IMR-90 (cell line): ENCODE data around the gene GALM. TPM values are rescaled to one million over a fixed set of nuclear protein-coding genes. Genes with fewer than 3 reads are reported as not detected.

Source experiments
- ATAC-seq: fragments of 200-7000 bp; cut with Tn5 transposase; 2 replicates; pipeline ENCODE4 v1.9.1; 2020; ENCODE audit warnings: low read depth, mild to moderate bottlenecking, moderate library complexity
- BruUV-seq: library from RNA; stranded (reverse); fragments of 400-500 nt; replicated peaks from 2 replicates; lab custom pipeline; 2021; lab: Mats Ljungman, UMichigan
- CTCF ChIA-PET: fragments of 300-600 bp; formaldehyde crosslinking; extraction: SDS; loops from one replicate; lab custom pipeline; 2021; ENCODE audit warnings: antibody characterized with exemption; lab: Yijun Ruan, JAX
- POLR2A ChIA-PET: fragments of 300-600 bp; sonication (Branson Sonifier 250); formaldehyde crosslinking; loops from one replicate; lab custom pipeline; 2022; ENCODE audit warnings: antibody characterized with exemption; ENCODE audit not compliant: unreplicated experiment; lab: Charles Lee
- DNase-seq: peaks from one replicate; pipeline ENCODE4 v3.0.0; 2013
- H2AFZ ChIP-seq: replicated peaks from 2 replicates; pipeline ENCODE3; 2013; ENCODE audit warnings: low read length, mild to moderate bottlenecking; ENCODE audit not compliant: poor library complexity
- H2AK5ac ChIP-seq: 2 replicates; pipeline ENCODE4 v1.6.1; 2013; ENCODE audit warnings: low read depth, low read length, inconsistent platforms
- H2AK9ac ChIP-seq: replicated peaks from 2 replicates; pipeline ENCODE3; 2013; ENCODE audit warnings: mild to moderate bottlenecking, low read depth, low read length, moderate library complexity; ENCODE audit not compliant: poor library complexity
- H2BK120ac ChIP-seq: 2 replicates; pipeline ENCODE4 v1.6.1; 2013; ENCODE audit warnings: low read depth, low read length, inconsistent platforms
- H2BK15ac ChIP-seq: 3 replicates; pipeline ENCODE4 v1.6.1; 2013; ENCODE audit warnings: low read depth, low read length, inconsistent platforms
- H2BK20ac ChIP-seq: 2 replicates; pipeline ENCODE4 v1.6.1; 2013; ENCODE audit warnings: low read depth, mild to moderate bottlenecking, inconsistent platforms, low read length, moderate library complexity
- H2BK5ac ChIP-seq: 2 replicates; pipeline ENCODE4 v1.6.1; 2013; ENCODE audit warnings: mild to moderate bottlenecking, low read depth, low read length, inconsistent platforms; ENCODE audit not compliant: poor library complexity, severe bottlenecking
- H3K14ac ChIP-seq: replicated peaks from 2 replicates; pipeline ENCODE4 v1.6.1; 2013; ENCODE audit warnings: low read depth, low read length, inconsistent platforms
- H3K18ac ChIP-seq: 2 replicates; pipeline ENCODE4 v1.6.1; 2013; ENCODE audit warnings: low read depth, low read length, control low read depth
- H3K23ac ChIP-seq: 2 replicates; pipeline ENCODE4 v1.6.1; 2013; ENCODE audit warnings: low read depth, low read length, inconsistent platforms
- H3K27ac ChIP-seq: 2 replicates; pipeline ENCODE4 v1.5.1; 2013; ENCODE audit warnings: mild to moderate bottlenecking, control low read depth, low read length; ENCODE audit not compliant: insufficient read depth
- H3K27me3 ChIP-seq: 2 replicates; pipeline ENCODE4 v1.6.1; 2013; ENCODE audit warnings: low read length; ENCODE audit not compliant: control insufficient read depth, insufficient read depth
- H3K36me3 ChIP-seq: 2 replicates; pipeline ENCODE4 v1.6.1; 2013; ENCODE audit warnings: low read length, mixed read lengths; ENCODE audit not compliant: control insufficient read depth, insufficient read depth
- H3K4ac ChIP-seq: 2 replicates; pipeline ENCODE4 v1.6.1; 2013; ENCODE audit warnings: low read depth, low read length, inconsistent platforms
- H3K4me1 ChIP-seq: 2 replicates; pipeline ENCODE4 v1.6.1; 2013; ENCODE audit warnings: low read length, mixed read lengths; ENCODE audit not compliant: control insufficient read depth, insufficient read depth
- H3K4me2 ChIP-seq: 2 replicates; pipeline ENCODE4 v1.6.1; 2013; ENCODE audit warnings: low read depth, mild to moderate bottlenecking, control low read depth, low read length, moderate library complexity
- H3K4me3 ChIP-seq: 2 replicates; pipeline ENCODE4 v1.5.1; 2013; ENCODE audit warnings: low read depth, mild to moderate bottlenecking, control low read depth, low read length, moderate library complexity; ENCODE audit not compliant: insufficient read depth
- H3K56ac ChIP-seq: 2 replicates; pipeline ENCODE4 v1.6.1; 2013; ENCODE audit warnings: low read length, inconsistent platforms; ENCODE audit not compliant: insufficient read depth; ENCODE audit errors: extremely low read depth
- H3K79me1 ChIP-seq, 2 experiments: 2 replicates each; pipeline ENCODE4 v1.6.1; 2013; ENCODE audit warnings: low read length in 2 of 2, inconsistent platforms in 1 of 2, low read depth in 1 of 2
- H3K9ac ChIP-seq: 2 replicates; pipeline ENCODE4 v1.6.1; 2013; ENCODE audit warnings: low read depth, low read length, control low read depth
- H3K9me1 ChIP-seq: 2 replicates; pipeline ENCODE4 v1.6.1; 2013; ENCODE audit warnings: low read length, inconsistent platforms; ENCODE audit not compliant: insufficient read depth
- H3K9me3 ChIP-seq: 2 replicates; pipeline ENCODE4 v1.6.1; 2013; ENCODE audit warnings: low read length; ENCODE audit not compliant: control insufficient read depth, insufficient read depth
- H4K20me1 ChIP-seq: 2 replicates; pipeline ENCODE4 v1.6.1; 2013; ENCODE audit warnings: low read length, inconsistent platforms; ENCODE audit not compliant: insufficient read depth
- H4K5ac ChIP-seq: 2 replicates; pipeline ENCODE4 v1.6.1; 2013; ENCODE audit warnings: mild to moderate bottlenecking, low read depth, low read length, control low read depth
- H4K8ac ChIP-seq, 2 experiments: 2 replicates each; pipeline ENCODE4 v1.6.1; 2013; ENCODE audit warnings: low read depth in 2 of 2, low read length in 2 of 2, control low read depth in 1 of 2, inconsistent platforms in 1 of 2
- H4K91ac ChIP-seq: 2 replicates; pipeline ENCODE4 v1.6.1; 2013; ENCODE audit warnings: low read depth, low read length, inconsistent platforms; ENCODE audit not compliant: insufficient read depth
- BHLHE40 ChIP-seq: fragments of 150-350 bp; IDR thresholded peaks from 2 replicates; pipeline ENCODE4 v1.6.1; 2016; ENCODE audit warnings: mild to moderate bottlenecking, low read depth, low read length
- CTCF ChIP-seq: conservative IDR thresholded peaks from 2 replicates; pipeline ENCODE4 v1.5.1; 2012; ENCODE audit warnings: mild to moderate bottlenecking, low read depth, low read length, improper control_type of control experiment
- ELK1 ChIP-seq: fragments of 150-350 bp; IDR thresholded peaks from 2 replicates; pipeline ENCODE4 v1.6.1; 2016; ENCODE audit warnings: low read depth, mild to moderate bottlenecking, low read length, moderate library complexity, borderline replicate concordance
- FOS ChIP-seq: fragments of 150-350 bp; IDR thresholded peaks from 2 replicates; pipeline ENCODE4 v1.6.1; 2016; ENCODE audit warnings: low read depth, low read length
- MAFK ChIP-seq: IDR thresholded peaks from 2 replicates; pipeline ENCODE4 v1.6.1; 2012; ENCODE audit warnings: low read depth, low read length, improper control_type of control experiment
- MAZ ChIP-seq: IDR thresholded peaks from 2 replicates; pipeline ENCODE4 v1.6.1; 2012; ENCODE audit warnings: low read depth, mild to moderate bottlenecking, low read length, improper control_type of control experiment, moderate library complexity, borderline replicate concordance
- MXI1 ChIP-seq: IDR thresholded peaks from 2 replicates; pipeline ENCODE4 v1.6.1; 2012; ENCODE audit warnings: low read depth, mild to moderate bottlenecking, low read length, moderate library complexity, borderline replicate concordance
- NFE2L2 ChIP-seq: fragments of 150-350 bp; IDR thresholded peaks from 2 replicates; pipeline ENCODE4 v1.6.1; 2016; ENCODE audit warnings: low read depth, mild to moderate bottlenecking, low read length
- POLR2A ChIP-seq: IDR thresholded peaks from 2 replicates; pipeline ENCODE4 v1.6.1; 2012; ENCODE audit warnings: mild to moderate bottlenecking, low read depth, low read length
- RCOR1 ChIP-seq: IDR thresholded peaks from 2 replicates; pipeline ENCODE4 v1.6.1; 2012; ENCODE audit warnings: mild to moderate bottlenecking, low read length, improper control_type of control experiment; ENCODE audit not compliant: insufficient replicate concordance
- RFX5 ChIP-seq: IDR thresholded peaks from 2 replicates; pipeline ENCODE4 v1.8.0; 2012; ENCODE audit warnings: low read depth, mild to moderate bottlenecking, low read length, moderate library complexity
- USF2 ChIP-seq: fragments of 150-350 bp; IDR thresholded peaks from 2 replicates; pipeline ENCODE4 v1.6.1; 2017; ENCODE audit warnings: mild to moderate bottlenecking, antibody characterized with exemption, low read length, low read depth
- WGBS, 2 experiments: methylation state at CpG; one replicate each; pipeline versions ENCODE4 v1.1.5 to v1.1.7; 2013; ENCODE audit warnings: missing lambda C conversion rate in 2 of 2; ENCODE audit not compliant: insufficient read length in 1 of 2; ENCODE audit errors: extremely low coverage in 2 of 2; 5-methylcytosine and 5-hydroxymethylcytosine counted together
- dilution Hi-C: fragments of 300-500 bp; cut with HindIII; formaldehyde crosslinking; loops from one replicate; pipeline ENCODE4 v1.14.3; 2018; ENCODE audit warnings: low sequenced_read_pairs; ENCODE audit not compliant: unreplicated experiment
- in situ Hi-C: fragments of 300-500 bp; cut with MboI; formaldehyde crosslinking; loops from 3 replicates; pipeline ENCODE4 v1.14.3; 2019; ENCODE audit warnings: low sequenced_read_pairs, inconsistent platforms, mixed read lengths
- intact Hi-C: fragments of 100-400 bp; cut with micrococcal nuclease; formaldehyde crosslinking; loops from 2 replicates; pipeline ENCODE4 v1.10.0; 2022
- polyA plus RNA-seq, 3 experiments: library from polyadenylated mRNA; depleted of rRNA; stranded (reverse); fragments of >200 nt; gene quantifications; 2 replicates each; pipeline ENCODE4 v1.2.3, GENCODE V29; 2012; ENCODE audit warnings: low replicate concordance in 1 of 3
- total RNA-seq: library from RNA; depleted of rRNA; stranded (reverse); fragments of >200 nt; gene quantifications from 2 replicates; pipeline ENCODE4 v1.2.3, GENCODE V29; 2012

The GALM gene
- total and polyA plus RNA-seq, 2 of the 4 experiments (the other 2 are of a cell fraction) = 12.1 to 24.2 TPM

GRCh38 chr2:38744399-38744780, 78.5 kb downstream of the GALM start:
- no peak overlapping the region for H3K27ac ChIP-seq
- H2AK5ac ChIP-seq = no peak overlapping the region
- H2BK15ac ChIP-seq = no peak overlapping the region
- no peak overlapping the region for H3K18ac ChIP-seq
- no peak for DNase-seq
- no peak for TF ChIP-seq RCOR1
- no peak for TF ChIP-seq ELK1
- TF ChIP-seq RFX5 = no peak
- TF ChIP-seq POLR2A = no peak
- TF ChIP-seq MXI1 = no peak
- no peak for TF ChIP-seq USF2
- TF ChIP-seq MAZ = no peak
- TF ChIP-seq MAFK = no peak
- no peak for TF ChIP-seq FOS
- TF ChIP-seq NFE2L2 = no peak
- no peak for TF ChIP-seq BHLHE40
- no peak for TF ChIP-seq CTCF
- H3K4me2 ChIP-seq = no peak overlapping the region
- H4K91ac ChIP-seq = no peak overlapping the region
- CTCF ChIA-PET = interaction anchor here (0.7 to 1.9 kb wide), 3 partner anchors 19 to 1434 kb away, joined by 3 to 5 read pairs (median 4); no protein-coding TSS in a partner anchor
- no peak overlapping the region for H2AFZ ChIP-seq
- H3K4ac ChIP-seq = no peak overlapping the region
- H3K9me1 ChIP-seq = no peaks in the 10 kb centered on the region
- H3K27me3 ChIP-seq = no peaks in the 10 kb centered on the region
- H2AK9ac ChIP-seq = no peak overlapping the region
- no CpG with 5 or more reads among the region's 2 CpGs for WGBS, 2 experiments
- H3K9me3 ChIP-seq = no peaks in the 10 kb centered on the region
- H3K4me1 ChIP-seq = no peaks in the 10 kb centered on the region; the same call in none of the 2 replicates
- peaks cover 45% of the 10 kb centered on the region for H3K36me3 ChIP-seq
- ATAC-seq = no peak
- no peak overlapping the region for H3K9ac ChIP-seq
- no peak overlapping the region for H4K8ac ChIP-seq
- no peak overlapping the region for H2BK20ac ChIP-seq
- peaks cover 26 to 52% of the 10 kb centered on the region in 2 experiments for H3K79me1 ChIP-seq
- peaks cover 66% of the 10 kb centered on the region for H4K20me1 ChIP-seq
- no peak overlapping the region for H3K56ac ChIP-seq
- dilution Hi-C loops = loop anchor here (25.0 kb wide), 1 partner anchor 182 kb away; no protein-coding TSS in a partner anchor
- H3K23ac ChIP-seq = peak overlapping the region; percentile 3; the same call in 1 of the 2 replicates
- BruUV-seq = no TSS peak
- intact Hi-C loops = loop anchor here (5.0 kb wide), 1 partner anchor 162 kb away; no protein-coding TSS in a partner anchor
- POLR2A ChIA-PET = interaction anchor here (0.6 to 0.7 kb wide), 3 partner anchors 19 to 1535 kb away, joined by 3 to 4 read pairs (median 3); no protein-coding TSS in a partner anchor
- no peak overlapping the region for H4K5ac ChIP-seq
- in situ Hi-C loops = no loop called here
- no peak overlapping the region for H2BK5ac ChIP-seq
- H2BK120ac ChIP-seq = no peak overlapping the region
- no peak overlapping the region for H3K4me3 ChIP-seq
- no peak overlapping the region for H3K14ac ChIP-seq
